ENCODE measurements around the gene EFCAB11. TPM values are rescaled to one million over a fixed set of nuclear protein-coding genes. Genes with fewer than 3 reads are reported as not detected.

Gene EFCAB11
- total RNA-seq, 1 experiment from 2014 or later: 36.2 TPM

- Mint-ChIP-seq H3K36me3 (ENCODE audit: insufficient read depth, unreplicated experiment) (no peaks in the 10 kb centered on the region), H3K27me3 (ENCODE audit: insufficient read depth, unreplicated experiment) (no peaks in the 10 kb centered on the region), H3K4me1 (ENCODE audit: low read depth, unreplicated experiment) (no peaks in the 10 kb centered on the region), H3K27ac (ENCODE audit: unreplicated experiment) (no peak overlapping the region), H3K9me3 (ENCODE audit: unreplicated experiment) (no peaks in the 10 kb centered on the region), H3K4me3 (ENCODE audit: unreplicated experiment) (no peak overlapping the region)
- BruUV-seq (replicated peaks): no TSS peak
- Histone ChIP-seq H3K4me3 (ENCODE audit: low read depth, low read length) (no peak overlapping the region), H3K4me1 (no peaks in the 10 kb centered on the region), H3K27me3 (replicated peaks; ENCODE audit: control insufficient read depth, insufficient read depth, low read length) (no peaks in the 10 kb centered on the region), H3K36me3 (ENCODE audit: control insufficient read depth, insufficient read depth, low read length) (no peaks in the 10 kb centered on the region), H3K9me3 (no peaks in the 10 kb centered on the region)
- POLR2A ChIA-PET: no interaction called here
- intact Hi-C loops (cut with micrococcal nuclease; ENCODE audit: unreplicated experiment): no loop called here
- no peak for DNase-seq
- CTCF ChIA-PET: no interaction called here
- no peak for TF ChIP-seq CTCF (IDR thresholded peaks at IDR 0.05; ENCODE audit: insufficient read depth in 1 of 2, low read depth in 1 of 2, low read length in 1 of 2, severe bottlenecking in 1 of 2, unreplicated experiment in 1 of 2)
Observed at GRCh38 chr14:89813617-89814031, 140.9 kb downstream of the EFCAB11 start.

GRCh38 chr14:89811954-89812575 lies 142.5 kb downstream of the EFCAB11 start:
- Mint-ChIP-seq H3K27ac (ENCODE audit: unreplicated experiment) (no peak overlapping the region), H3K36me3 (ENCODE audit: insufficient read depth, unreplicated experiment) (no peaks in the 10 kb centered on the region), H3K9me3 (ENCODE audit: unreplicated experiment) (no peaks in the 10 kb centered on the region), H3K4me3 (ENCODE audit: unreplicated experiment) (no peak overlapping the region), H3K4me1 (ENCODE audit: low read depth, unreplicated experiment) (no peaks in the 10 kb centered on the region), H3K27me3 (ENCODE audit: insufficient read depth, unreplicated experiment) (no peaks in the 10 kb centered on the region)
- ChIA-PET CTCF (no interaction called here), POLR2A (no interaction called here)
- H3K4me3 ChIP-seq (ENCODE audit: low read depth, low read length): no peak overlapping the region
- no peaks in the 10 kb centered on the region for H3K27me3 ChIP-seq (replicated peaks; ENCODE audit: control insufficient read depth, insufficient read depth, low read length)
- BruUV-seq (replicated peaks): no TSS peak
- no peak for TF ChIP-seq CTCF (IDR thresholded peaks at IDR 0.05; ENCODE audit: insufficient read depth in 1 of 2, low read depth in 1 of 2, low read length in 1 of 2, severe bottlenecking in 1 of 2, unreplicated experiment in 1 of 2)
- no peaks in the 10 kb centered on the region for H3K9me3 ChIP-seq
- no peaks in the 10 kb centered on the region for H3K4me1 ChIP-seq
- intact Hi-C loops (cut with micrococcal nuclease; ENCODE audit: unreplicated experiment): no loop called here
- DNase-seq: no peak
- no peaks in the 10 kb centered on the region for H3K36me3 ChIP-seq (ENCODE audit: control insufficient read depth, insufficient read depth, low read length)

- no peak for DNase-seq
- Mint-ChIP-seq H3K27me3 (ENCODE audit: insufficient read depth, unreplicated experiment) (no peaks in the 10 kb centered on the region), H3K4me3 (ENCODE audit: unreplicated experiment) (no peak overlapping the region), H3K4me1 (ENCODE audit: low read depth, unreplicated experiment) (no peaks in the 10 kb centered on the region), H3K9me3 (ENCODE audit: unreplicated experiment) (no peaks in the 10 kb centered on the region), H3K36me3 (ENCODE audit: insufficient read depth, unreplicated experiment) (no peaks in the 10 kb centered on the region), H3K27ac (ENCODE audit: unreplicated experiment) (no peak overlapping the region)
- POLR2A ChIA-PET: no interaction called here
- intact Hi-C loops (cut with micrococcal nuclease; ENCODE audit: unreplicated experiment): no loop called here
- Histone ChIP-seq H3K27me3 (replicated peaks; ENCODE audit: control insufficient read depth, insufficient read depth, low read length) (no peaks in the 10 kb centered on the region), H3K9me3 (no peaks in the 10 kb centered on the region), H3K36me3 (ENCODE audit: control insufficient read depth, insufficient read depth, low read length) (no peaks in the 10 kb centered on the region), H3K4me1 (no peaks in the 10 kb centered on the region), H3K4me3 (ENCODE audit: low read depth, low read length) (no peak overlapping the region)
- CTCF ChIA-PET: no interaction called here
- no TSS peak for BruUV-seq (replicated peaks)
- TF ChIP-seq CTCF (IDR thresholded peaks at IDR 0.05; ENCODE audit: insufficient read depth in 1 of 2, low read depth in 1 of 2, low read length in 1 of 2, severe bottlenecking in 1 of 2, unreplicated experiment in 1 of 2): no peak
Observed at GRCh38 chr14:89810101-89810500, 144.4 kb downstream of the EFCAB11 start.
